HCT116 (cell line): ENCODE data around the gene MOK. TPM values are rescaled to one million over a fixed set of nuclear protein-coding genes. Genes with fewer than 3 reads are reported as not detected.

Experiments used
- ATAC-seq: fragments of 200-7000 bp; cut with Tn5 transposase; 2 replicates; pipeline ENCODE4 v1.9.1; 2020; ENCODE audit warnings: mild to moderate bottlenecking, moderate library complexity
- BruUV-seq: library from RNA; stranded (reverse); fragments of 400-500 nt; replicated peaks from 2 replicates; lab custom pipeline; 2021; lab: Mats Ljungman, UMichigan
- CTCF ChIA-PET: fragments of 300-600 bp; sonication (Branson Sonifier 250); formaldehyde crosslinking; loops from one replicate; lab custom pipeline; 2021; ENCODE audit warnings: antibody characterized with exemption; lab: Charles Lee
- POLR2A ChIA-PET: fragments of 300-600, 350-600 bp; sonication (Branson Sonifier 250); formaldehyde crosslinking; loops from one replicate; lab custom pipeline; 2021; ENCODE audit warnings: antibody characterized with exemption; lab: Charles Lee
- RAD21 ChIA-PET, 2 experiments: fragments of 300-600 bp; sonication (Branson Sonifier 250); formaldehyde crosslinking; loops; one replicate each; lab custom pipeline; 2023; ENCODE audit warnings: low total read pairs in 2 of 2; ENCODE audit not compliant: uncharacterized antibody in 2 of 2, unreplicated experiment in 2 of 2, low non-redundant PET in 1 of 2; lab: Charles Lee
- DNase-seq: peaks from one replicate; pipeline ENCODE4 v3.0.0-alpha.2; 2010; ENCODE audit warnings: low read depth, low spot score
- H2AFZ ChIP-seq: fragments of 200-600 bp; shearing (Covaris generic), sonication (generic); 2 replicates; pipeline ENCODE4 v1.6.1; 2017; ENCODE audit warnings: low read depth, mixed run types, mixed read lengths, antibody characterized with exemption, low read length; ENCODE audit not compliant: poor library complexity, severe bottlenecking
- H3K27ac ChIP-seq: 2 replicates; pipeline ENCODE4 v1.5.1; 2012; ENCODE audit warnings: low read depth, low read length
- H3K27me3 ChIP-seq: fragments of 200-600 bp; sonication (generic); 2 replicates; pipeline ENCODE4 v1.6.1; 2016; ENCODE audit warnings: mixed run types, low read length, mixed read lengths; ENCODE audit not compliant: insufficient read depth
- H3K36me3 ChIP-seq, 2 experiments: fragments of 200-500 bp in 1 of 2; fragments of 200-600 bp in 1 of 2; sonication (Bioruptor generic) in 1 of 2; sonication (generic) in 1 of 2; 2 replicates each; pipeline versions ENCODE4 v1.5.1 to v1.6.1; 2014 to 2016; ENCODE audit warnings: low read length in 2 of 2, inconsistent platforms in 1 of 2, mixed read lengths in 1 of 2, mixed run types in 1 of 2; ENCODE audit not compliant: insufficient read depth in 2 of 2, control insufficient read depth in 1 of 2
- H3K4me1 ChIP-seq, 2 experiments: fragments of 200-600 bp in 1 of 2; sonication (generic) in 1 of 2; 2 replicates each; pipeline versions ENCODE4 v1.5.1 to v1.6.1; 2012 to 2017; ENCODE audit warnings: low read length in 2 of 2, inconsistent platforms in 1 of 2, mild to moderate bottlenecking in 1 of 2, mixed read lengths in 1 of 2, mixed run types in 1 of 2, moderate library complexity in 1 of 2; ENCODE audit not compliant: insufficient read depth in 2 of 2, control insufficient read depth in 1 of 2
- H3K4me2 ChIP-seq: fragments of 200-600 bp; sonication (generic); 2 replicates; pipeline ENCODE4 v1.6.1; 2017; ENCODE audit warnings: mixed run types, low read length, mixed read lengths
- H3K4me3 ChIP-seq, 2 experiments: fragments of 200-600 bp in 1 of 2; sonication (generic) in 1 of 2; replicated peaks in 1 of 2; 2 replicates each; pipeline ENCODE4 v1.5.1; 2011 to 2016; ENCODE audit warnings: low read length in 2 of 2, control low read depth in 1 of 2, low read depth in 1 of 2, mild to moderate bottlenecking in 1 of 2, mixed read lengths in 1 of 2, mixed run types in 1 of 2
- H3K79me2 ChIP-seq: fragments of 200-600 bp; sonication (generic); 2 replicates; pipeline ENCODE4 v1.6.1; 2017; ENCODE audit warnings: mild to moderate bottlenecking, mixed run types, low read length, moderate library complexity, mixed read lengths; ENCODE audit not compliant: insufficient read depth
- H3K9ac ChIP-seq: fragments of 200-600 bp; sonication (generic); 2 replicates; pipeline ENCODE4 v1.6.1; 2016; ENCODE audit warnings: low read length, mixed read lengths
- H3K9me2 ChIP-seq: fragments of 200-600 bp; sonication (generic), shearing (Covaris generic); 2 replicates; pipeline ENCODE4 v1.6.1; 2017; ENCODE audit warnings: mixed run types, mild to moderate bottlenecking, moderate library complexity; ENCODE audit not compliant: insufficient read depth
- H3K9me3 ChIP-seq, 2 experiments: fragments of 200-500 bp in 1 of 2; fragments of 200-600 bp in 1 of 2; sonication (Bioruptor generic) in 1 of 2; sonication (generic) in 1 of 2; 2 replicates each; pipeline ENCODE4 v1.6.1; 2014 to 2017; ENCODE audit warnings: low read length in 2 of 2, mixed read lengths in 2 of 2, inconsistent platforms in 1 of 2, low read depth in 1 of 2, mild to moderate bottlenecking in 1 of 2, mixed run types in 1 of 2, moderate library complexity in 1 of 2; ENCODE audit not compliant: control insufficient read depth in 1 of 2, insufficient read depth in 1 of 2
- H4K20me1 ChIP-seq: fragments of 200-600 bp; sonication (generic), shearing (Covaris generic); 2 replicates; pipeline ENCODE4 v1.6.1; 2017; ENCODE audit warnings: mixed run types, mild to moderate bottlenecking, moderate library complexity; ENCODE audit not compliant: insufficient read depth
- CEBPB ChIP-seq: IDR thresholded peaks from 2 replicates; pipeline ENCODE4 v1.6.1; 2012; ENCODE audit warnings: low read depth
- EGR1 ChIP-seq: IDR thresholded peaks from 2 replicates; pipeline ENCODE4 v1.6.1; 2012; ENCODE audit warnings: low read depth
- ELF1 ChIP-seq: IDR thresholded peaks from 2 replicates; pipeline ENCODE4 v1.6.1; 2012; ENCODE audit warnings: low read depth, borderline replicate concordance
- EZH2phosphoT487 ChIP-seq: fragments of 200-600 bp; IDR thresholded peaks from 2 replicates; pipeline ENCODE4 v1.6.1; 2018; ENCODE audit warnings: antibody characterized with exemption, borderline replicate concordance
- POLR2A ChIP-seq: IDR thresholded peaks from 2 replicates; pipeline ENCODE4 v1.7.0; 2011; ENCODE audit warnings: borderline replicate concordance; ENCODE audit not compliant: insufficient read depth, insufficient read length; ENCODE audit errors: extremely low read depth
- POLR2AphosphoS5 ChIP-seq: IDR thresholded peaks from 2 replicates; pipeline ENCODE4 v1.6.1; 2011; ENCODE audit warnings: mild to moderate bottlenecking, low read depth, low read length, moderate library complexity
- RAD21 ChIP-seq: IDR thresholded peaks from 2 replicates; pipeline ENCODE4 v1.6.1; 2012; ENCODE audit warnings: low read depth, mild to moderate bottlenecking
- SP1 ChIP-seq: IDR thresholded peaks from 2 replicates; pipeline ENCODE4 v1.6.1; 2012; ENCODE audit warnings: low read depth
- YY1 ChIP-seq: IDR thresholded peaks from 2 replicates; pipeline ENCODE4 v1.6.1; 2011; ENCODE audit warnings: low read length, low read depth, moderate library complexity, mild to moderate bottlenecking; ENCODE audit not compliant: insufficient replicate concordance; ENCODE audit errors: extremely low read depth
- ZNF274 ChIP-seq: fragments of 200-500 bp; sonication (Bioruptor generic); IDR thresholded peaks from 2 replicates; pipeline ENCODE4 v1.6.1; 2014; ENCODE audit warnings: mild to moderate bottlenecking, low read depth, low read length, inconsistent platforms
- intact Hi-C: fragments of 100-400 bp; cut with micrococcal nuclease; formaldehyde crosslinking; loops from 2 replicates; pipeline ENCODE4 v1.10.0; 2022
- total RNA-seq: library from RNA; stranded (reverse); gene quantifications from one replicate; pipeline ENCODE4 v1.2.1, GENCODE V29; 2021; ENCODE audit not compliant: unreplicated experiment
- TF ChIP-seq, protein P1 (sequence below): IDR thresholded peaks from 2 replicates; pipeline ENCODE4 v1.6.1; 2012; ENCODE audit warnings: low read depth
- TF ChIP-seq, protein P2 (sequence below): IDR thresholded peaks from 2 replicates; pipeline ENCODE4 v1.6.1; 2012

MOK gene
- total RNA-seq, 1 experiment from 2014 or later = 9.4 TPM

DNA sequence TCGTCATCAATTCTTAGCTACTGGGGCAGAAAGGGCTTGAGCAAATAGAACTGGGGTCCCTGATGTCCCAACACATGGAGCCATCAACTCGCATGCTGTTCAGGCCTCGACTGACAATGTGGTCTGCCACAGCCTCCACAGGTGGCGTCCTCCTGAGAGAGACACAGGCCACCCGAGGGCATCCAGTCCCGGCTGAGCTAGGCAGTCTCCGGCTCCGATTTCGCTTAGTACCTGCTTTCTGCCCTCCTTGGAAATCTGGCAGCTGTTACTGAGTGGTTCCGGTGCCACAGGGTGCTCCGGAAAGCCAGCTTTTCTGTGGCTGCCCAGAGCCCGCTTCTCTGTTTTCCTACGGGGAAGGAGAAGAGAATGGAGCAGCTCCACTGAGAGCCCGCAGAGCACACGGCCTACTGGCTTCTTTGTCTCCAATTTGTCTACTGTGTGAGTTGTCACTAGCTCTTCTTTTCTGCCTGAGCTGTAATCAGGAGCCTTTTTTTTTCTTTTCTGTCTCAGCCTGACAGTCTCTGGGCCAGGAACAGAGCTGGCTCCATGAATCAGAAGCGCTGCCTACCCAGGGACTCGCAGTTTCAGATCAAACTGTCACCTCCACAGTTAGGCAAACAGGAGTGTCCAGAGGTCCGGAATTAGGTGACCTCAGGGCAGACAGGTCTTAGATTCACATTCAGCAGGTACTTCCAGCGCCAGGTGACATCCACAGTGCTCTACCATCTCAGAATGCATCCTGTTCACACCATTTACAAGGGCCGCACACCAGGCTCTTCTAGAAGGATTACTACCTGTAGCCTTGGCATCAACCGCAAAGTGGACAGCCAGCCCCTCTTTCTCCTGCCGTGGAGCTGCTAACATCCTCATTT lies 73.3 kb downstream of the MOK start:
- Histone ChIP-seq H3K9me2 (no peaks in the 10 kb centered on the region), H3K9ac (no peak overlapping the region), H3K4me2 (no peak overlapping the region), H2AFZ (no peak overlapping the region), H3K9me3 (no peaks in the 10 kb centered on the region), H3K79me2 (no peaks in the 10 kb centered on the region), H3K27ac (no peak overlapping the region), H4K20me1 (no peaks in the 10 kb centered on the region), H3K4me3 (no peak overlapping the region), H3K4me1 (peaks cover 0 to 9% of the 10 kb centered on the region in 2 experiments; a peak in 2 of 4 replicates), H3K36me3 (no peaks in the 10 kb centered on the region), H3K27me3 (no peaks in the 10 kb centered on the region)
- ChIA-PET CTCF (interaction anchor here (0.6 to 1.1 kb wide), 2 partner anchors 17 to 82 kb away, joined by 3 read pairs; no protein-coding TSS in a partner anchor), RAD21 (no interaction called here), POLR2A (no interaction called here)
- BruUV-seq = no TSS peak
- no peak for ATAC-seq
- DNase-seq = no peak
- TF ChIP-seq YY1 = no peak
- TF ChIP-seq, protein P1, sequence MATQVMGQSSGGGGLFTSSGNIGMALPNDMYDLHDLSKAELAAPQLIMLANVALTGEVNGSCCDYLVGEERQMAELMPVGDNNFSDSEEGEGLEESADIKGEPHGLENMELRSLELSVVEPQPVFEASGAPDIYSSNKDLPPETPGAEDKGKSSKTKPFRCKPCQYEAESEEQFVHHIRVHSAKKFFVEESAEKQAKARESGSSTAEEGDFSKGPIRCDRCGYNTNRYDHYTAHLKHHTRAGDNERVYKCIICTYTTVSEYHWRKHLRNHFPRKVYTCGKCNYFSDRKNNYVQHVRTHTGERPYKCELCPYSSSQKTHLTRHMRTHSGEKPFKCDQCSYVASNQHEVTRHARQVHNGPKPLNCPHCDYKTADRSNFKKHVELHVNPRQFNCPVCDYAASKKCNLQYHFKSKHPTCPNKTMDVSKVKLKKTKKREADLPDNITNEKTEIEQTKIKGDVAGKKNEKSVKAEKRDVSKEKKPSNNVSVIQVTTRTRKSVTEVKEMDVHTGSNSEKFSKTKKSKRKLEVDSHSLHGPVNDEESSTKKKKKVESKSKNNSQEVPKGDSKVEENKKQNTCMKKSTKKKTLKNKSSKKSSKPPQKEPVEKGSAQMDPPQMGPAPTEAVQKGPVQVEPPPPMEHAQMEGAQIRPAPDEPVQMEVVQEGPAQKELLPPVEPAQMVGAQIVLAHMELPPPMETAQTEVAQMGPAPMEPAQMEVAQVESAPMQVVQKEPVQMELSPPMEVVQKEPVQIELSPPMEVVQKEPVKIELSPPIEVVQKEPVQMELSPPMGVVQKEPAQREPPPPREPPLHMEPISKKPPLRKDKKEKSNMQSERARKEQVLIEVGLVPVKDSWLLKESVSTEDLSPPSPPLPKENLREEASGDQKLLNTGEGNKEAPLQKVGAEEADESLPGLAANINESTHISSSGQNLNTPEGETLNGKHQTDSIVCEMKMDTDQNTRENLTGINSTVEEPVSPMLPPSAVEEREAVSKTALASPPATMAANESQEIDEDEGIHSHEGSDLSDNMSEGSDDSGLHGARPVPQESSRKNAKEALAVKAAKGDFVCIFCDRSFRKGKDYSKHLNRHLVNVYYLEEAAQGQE = no peak
- no peak for TF ChIP-seq SP1
- TF ChIP-seq POLR2A = no peak
- TF ChIP-seq, protein P2, sequence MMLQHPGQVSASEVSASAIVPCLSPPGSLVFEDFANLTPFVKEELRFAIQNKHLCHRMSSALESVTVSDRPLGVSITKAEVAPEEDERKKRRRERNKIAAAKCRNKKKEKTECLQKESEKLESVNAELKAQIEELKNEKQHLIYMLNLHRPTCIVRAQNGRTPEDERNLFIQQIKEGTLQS = no peak
- TF ChIP-seq RAD21 = no peak
- no peak for TF ChIP-seq EGR1
- no peak for TF ChIP-seq ELF1
- TF ChIP-seq POLR2AphosphoS5 = no peak
- no peak for TF ChIP-seq ZNF274
- TF ChIP-seq CEBPB = no peak
- no peak for TF ChIP-seq EZH2phosphoT487
- intact Hi-C loops = no loop called here
